Stimulated activated CD8-positive, alpha-beta memory T cell treated with anti-CD3 and anti-CD28 coated beads, Interleukin-12 subunit alpha, Interleukin-12 subunit beta, amount 100 ng/mL, for 1 hour (primary cell): ENCODE measurements around the gene MPRIP.

Experiments used
- DNase-seq: peaks from one replicate; pipeline ENCODE4 v3.0.0-alpha.2; 2020; ENCODE audit warnings: low read depth

MPRIP gene

DNA sequence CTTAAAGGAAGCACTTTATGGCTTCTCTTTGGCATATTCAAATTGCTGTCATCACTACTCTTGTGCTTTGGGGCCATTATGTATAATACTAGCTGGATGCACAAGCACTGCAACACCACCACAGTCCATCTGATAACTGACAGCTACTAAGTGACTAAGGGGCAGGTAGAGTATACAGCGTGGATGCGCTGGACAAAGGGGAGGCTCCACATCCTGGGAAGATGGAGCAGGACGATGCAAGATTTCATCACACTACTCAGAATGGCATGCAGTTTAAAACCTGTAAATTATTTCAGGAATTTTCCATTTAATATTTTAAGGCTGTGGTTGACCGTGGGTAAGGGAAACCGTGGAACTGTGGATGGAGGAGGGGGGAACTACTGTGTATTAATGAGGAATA is 25.0 kb downstream of the MPRIP start:
- DNase-seq = no peak

DNA sequence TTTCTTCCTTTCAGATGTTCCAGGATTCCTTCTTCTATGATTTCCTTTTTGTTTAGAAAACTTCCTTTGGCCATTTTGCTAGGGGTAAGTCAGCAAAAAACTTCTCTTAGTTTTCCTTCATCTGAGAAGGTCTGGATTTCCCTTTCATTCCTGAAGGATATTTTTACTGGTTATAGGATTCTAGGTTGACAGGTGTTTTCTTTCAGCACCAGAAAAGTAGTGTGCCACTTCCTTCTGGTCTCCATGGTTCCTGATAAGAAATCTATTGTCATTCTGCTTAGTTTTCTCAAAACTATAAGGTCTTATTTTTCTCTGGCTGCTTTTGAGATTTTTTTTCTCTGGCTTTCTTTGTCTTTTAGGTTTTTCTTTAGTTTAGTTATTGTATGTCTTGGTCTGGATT is 27.6 kb downstream of the MPRIP start:
- no peak for DNase-seq

DNA sequence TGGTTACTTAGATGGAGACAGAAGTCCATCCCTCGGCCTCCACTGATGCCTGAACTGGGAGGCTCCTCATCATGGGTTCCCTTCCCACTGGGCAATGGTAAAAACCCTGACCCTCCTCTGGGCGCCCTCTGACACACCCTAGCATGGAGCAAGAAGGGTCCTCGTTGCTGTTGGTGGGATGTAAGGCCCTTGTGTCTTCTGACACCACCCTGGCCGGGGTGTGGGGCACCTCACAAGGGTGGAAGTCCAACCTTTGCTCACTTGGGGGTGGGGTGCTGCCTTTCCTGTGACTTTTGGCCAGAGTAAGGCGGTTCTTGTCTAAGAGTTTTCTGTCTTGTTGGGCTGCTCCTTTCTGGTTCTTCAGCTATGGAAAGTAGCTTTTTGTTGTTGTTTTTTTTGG is 28.7 kb downstream of the MPRIP start:
- DNase-seq = no peak

DNA sequence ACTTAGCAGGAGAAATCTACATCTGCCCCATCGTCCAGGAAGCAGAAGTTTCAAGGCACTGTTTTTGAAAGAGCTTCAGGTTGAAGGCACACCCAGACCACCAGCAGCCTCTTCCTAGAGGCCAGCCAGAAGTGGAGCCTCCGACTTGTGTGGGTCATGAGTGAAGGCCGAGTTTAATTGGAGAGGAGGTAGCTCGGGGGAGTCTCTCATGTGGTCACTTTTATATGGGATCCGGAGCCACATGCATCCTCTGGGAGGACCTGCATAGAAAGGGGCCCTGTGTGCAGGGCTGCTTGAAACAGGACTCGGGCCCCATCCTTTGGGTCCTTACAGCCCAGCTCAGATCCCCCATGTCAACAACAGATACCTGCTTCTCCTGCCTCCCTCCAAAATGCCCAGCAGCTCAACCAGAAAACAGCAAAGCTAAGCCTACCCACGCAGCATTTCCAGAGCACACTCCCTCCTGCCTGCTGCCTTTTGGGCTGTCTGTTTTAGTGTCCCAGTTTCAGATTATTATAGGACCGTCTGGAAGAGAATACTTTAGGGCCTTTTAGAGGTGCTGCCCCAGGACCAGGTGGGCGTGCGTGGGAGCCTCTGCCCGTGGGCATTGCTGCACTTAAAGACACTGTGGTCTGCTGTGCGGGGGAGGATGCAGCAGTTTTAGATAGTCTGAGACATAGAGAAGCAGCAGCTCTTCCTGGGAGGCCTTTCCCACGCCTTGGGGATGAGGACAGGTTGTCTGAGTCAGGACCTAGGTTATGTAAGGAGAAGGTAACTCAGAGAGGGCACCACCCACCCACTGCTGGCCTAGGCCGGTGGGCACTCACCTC is 29.5 kb downstream of the MPRIP start:
- no peak for DNase-seq

GRCh38 chr17:17072546-17072945 is 30.3 kb downstream of the MPRIP start:
- no peak for DNase-seq

DNA sequence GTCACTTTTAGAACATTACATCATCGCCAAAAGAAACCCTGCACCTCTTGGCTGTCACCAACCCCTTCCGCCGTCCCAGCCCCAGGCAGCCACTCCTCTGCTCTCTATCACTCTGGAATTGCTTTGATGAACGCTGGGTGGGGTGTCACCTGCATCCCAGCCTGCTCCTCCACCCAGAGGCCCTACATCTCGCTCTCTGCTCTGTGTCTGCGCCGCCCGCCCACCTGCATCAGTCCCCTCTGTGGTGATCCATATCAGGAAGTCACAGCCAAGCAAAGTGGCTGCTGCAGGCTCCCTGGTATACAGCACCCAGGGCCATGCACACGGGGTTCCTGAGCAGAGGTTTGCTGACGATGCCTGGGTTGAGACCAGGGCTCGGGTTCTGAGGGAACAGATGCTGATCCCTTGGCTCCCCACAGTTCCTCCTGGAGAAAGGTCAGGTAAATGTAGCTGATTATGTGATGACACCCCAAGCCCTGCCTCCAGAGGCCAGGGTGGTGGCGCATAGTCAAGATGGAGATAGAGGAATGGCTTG is 30.8 kb downstream of the MPRIP start:
- no peak for DNase-seq

GRCh38 chr17:17073581-17074403 is 31.5 kb downstream of the MPRIP start:
- no peak for DNase-seq

DNA sequence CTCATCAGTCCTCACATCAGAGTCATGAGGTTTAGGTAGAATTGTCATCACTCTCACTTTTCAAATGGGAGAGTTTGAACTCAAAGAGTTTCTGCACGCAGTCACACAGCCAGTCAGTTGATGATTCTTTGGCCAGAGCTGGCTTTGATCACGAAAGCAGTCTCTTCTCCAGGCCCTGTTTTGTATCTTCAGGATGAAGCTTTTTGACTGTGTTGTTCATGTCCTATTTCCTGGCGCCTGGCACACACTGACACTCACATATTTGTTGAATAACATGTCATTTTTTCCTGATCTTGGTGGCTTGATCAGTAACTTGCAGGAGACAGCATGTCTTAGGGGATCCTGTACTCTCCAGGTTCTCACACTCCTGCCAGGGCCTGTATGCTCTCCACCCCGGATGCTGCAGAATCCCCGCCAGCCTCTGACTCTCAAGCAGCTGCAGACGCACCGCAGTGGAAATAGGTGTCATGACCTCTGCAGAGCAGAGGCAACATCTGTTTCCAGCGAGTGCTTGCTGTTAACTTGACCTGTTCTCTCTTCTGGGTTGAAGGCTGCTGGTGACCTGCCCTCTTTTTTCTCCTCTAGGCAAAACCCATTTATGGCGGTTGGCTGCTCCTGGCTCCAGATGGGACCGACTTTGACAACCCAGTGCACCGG is 33.0 kb downstream of the MPRIP start:
- DNase-seq = no peak

DNA sequence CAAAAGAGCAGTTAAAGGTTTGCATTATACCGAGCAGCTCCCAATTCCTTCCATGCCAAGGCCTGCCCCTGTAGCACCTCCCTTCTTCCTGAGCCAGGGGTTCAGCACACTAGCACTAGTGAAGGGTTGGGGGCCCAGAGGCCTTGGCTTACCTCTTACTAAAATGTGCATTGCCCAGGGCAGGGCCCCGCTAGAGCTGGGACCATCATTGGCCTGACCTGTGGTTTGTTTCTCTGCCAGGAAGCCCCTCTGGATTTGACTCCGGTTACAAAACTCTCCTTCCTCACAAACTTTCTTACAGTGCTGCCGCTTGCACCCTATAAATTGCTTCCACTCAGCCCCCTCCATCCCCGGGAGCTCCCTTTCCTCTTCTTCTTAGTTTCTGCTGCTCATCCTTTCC is 33.8 kb downstream of the MPRIP start:
- no peak for DNase-seq

DNA sequence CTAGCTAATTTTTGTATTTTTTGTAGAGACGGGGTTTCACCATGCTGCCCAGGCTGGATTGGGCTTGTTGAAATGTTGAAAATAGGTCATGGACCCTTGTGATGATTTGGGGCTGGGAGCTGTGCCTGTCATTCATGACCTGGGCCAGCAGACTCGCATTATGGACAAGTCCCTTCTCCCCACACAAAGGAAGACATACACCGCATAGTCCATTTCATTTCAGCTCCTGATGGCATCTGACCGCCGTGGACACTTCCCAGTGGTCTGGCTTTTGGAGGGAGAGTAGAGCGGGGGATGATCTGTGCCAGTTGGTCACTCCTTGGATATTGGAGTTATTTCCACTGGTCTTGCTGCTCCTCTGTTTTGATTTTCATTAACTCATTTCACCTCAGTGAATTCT is 34.8 kb downstream of the MPRIP start:
- no peak for DNase-seq

GRCh38 chr17:17077861-17078732 is 35.8 kb downstream of the MPRIP start:
- no peak for DNase-seq

- no peak for DNase-seq
Measured at GRCh38 chr17:17078832-17079231, 36.6 kb downstream of the MPRIP start.

DNA sequence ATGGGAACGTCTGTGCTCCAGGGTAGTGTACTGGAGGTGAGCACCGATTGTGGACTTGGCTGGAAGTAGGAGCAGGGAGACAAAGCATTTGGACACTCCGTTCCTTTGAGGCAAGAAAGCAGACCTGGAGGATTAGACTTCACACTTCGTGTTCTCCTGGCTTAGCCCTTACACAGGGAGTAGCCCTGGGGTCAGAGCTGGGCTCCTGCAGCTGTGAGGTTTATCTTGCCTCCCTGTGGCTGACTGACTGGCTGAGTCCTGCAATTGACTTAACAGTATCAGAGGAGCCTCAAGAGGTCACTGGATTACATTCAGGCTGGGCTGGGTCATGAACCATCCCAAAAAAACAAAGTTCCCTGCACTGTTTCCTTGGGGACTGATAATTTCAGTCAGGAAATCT is 37.1 kb downstream of the MPRIP start:
- no peak for DNase-seq

- no peak for DNase-seq
Measured at GRCh38 chr17:17079761-17080160, 37.5 kb downstream of the MPRIP start.

- no peak for DNase-seq
Measured at GRCh38 chr17:17080181-17080631, 37.9 kb downstream of the MPRIP start.

- no peak for DNase-seq
Measured at GRCh38 chr17:17080781-17081180, 38.5 kb downstream of the MPRIP start.

DNA sequence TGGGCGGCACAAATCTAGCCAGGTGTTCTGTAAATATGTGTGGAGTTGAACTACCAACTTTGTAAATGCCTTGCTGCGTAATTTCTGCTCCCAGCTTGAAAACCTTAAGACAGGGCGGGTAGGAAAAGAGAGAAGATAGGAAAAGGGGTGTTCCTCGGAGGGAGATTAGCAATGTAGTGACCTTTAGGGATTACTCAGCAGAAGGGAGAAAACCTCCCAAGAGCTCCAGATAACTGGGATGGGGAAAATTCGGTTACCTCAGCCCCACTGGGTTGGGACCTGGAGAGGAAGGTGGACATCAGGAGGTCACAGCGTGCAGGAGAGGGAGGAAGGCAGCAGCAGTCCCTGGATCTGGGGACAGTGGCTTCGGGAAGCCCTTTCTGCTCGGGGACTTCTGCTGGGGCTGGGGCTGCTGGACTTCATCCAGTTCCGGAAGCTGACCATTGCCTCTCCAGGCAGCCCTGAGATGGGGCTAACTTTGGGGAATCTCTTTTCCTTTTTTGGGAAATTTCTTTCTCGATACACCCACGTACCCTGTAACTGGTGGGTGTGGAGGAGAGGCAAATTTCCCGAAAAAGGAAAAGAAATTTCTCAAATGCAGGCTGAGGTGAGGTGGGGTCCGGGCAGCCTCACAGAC is 39.2 kb downstream of the MPRIP start:
- DNase-seq = no peak

DNA sequence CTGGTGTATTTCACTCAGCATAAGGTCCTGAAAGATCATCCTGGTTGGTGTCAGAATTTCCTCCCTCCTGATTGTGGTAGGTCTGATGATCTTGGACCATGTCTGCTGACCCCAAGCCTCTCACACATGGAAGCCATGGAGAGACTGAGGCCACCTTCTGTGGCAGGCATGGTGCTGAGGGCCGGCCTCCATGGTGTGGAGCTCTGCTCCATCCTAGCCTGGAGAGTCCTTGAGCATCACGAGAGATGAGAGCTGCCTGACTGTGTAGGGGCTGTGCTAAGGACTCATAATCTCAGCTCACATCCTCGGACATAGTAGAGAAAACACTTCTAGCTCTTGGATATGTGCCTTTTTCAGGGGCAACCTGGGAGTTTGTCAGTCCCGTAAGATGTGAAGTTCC is 40.6 kb downstream of the MPRIP start:
- DNase-seq = no peak

DNA sequence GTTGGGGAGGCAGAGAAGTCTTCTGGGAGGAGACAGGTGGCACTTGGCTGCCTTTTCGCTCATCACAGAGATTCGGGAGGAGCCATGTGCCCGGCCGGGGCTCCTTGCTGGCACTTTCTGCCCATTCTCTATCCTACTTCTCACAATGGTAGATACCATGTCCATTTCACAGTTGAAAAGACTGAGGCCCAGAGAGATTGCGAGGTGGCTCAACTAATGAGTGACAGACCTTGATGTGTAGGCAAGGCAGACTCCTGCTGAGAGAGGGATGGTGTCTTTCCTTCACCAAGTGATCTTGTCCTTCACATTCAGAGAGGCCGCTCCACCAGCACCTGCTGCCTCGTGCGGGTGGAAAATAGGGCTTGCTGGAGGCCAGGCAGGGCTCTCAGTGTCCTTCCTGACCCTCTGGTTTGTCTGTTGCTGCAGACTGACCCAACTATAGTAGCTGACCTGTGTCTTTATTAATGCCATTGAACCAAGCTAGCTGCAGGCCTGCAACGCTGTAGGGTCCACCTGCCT is 42.1 kb downstream of the MPRIP start:
- DNase-seq = no peak

GRCh38 chr17:17084941-17085340 is 42.7 kb downstream of the MPRIP start:
- no peak for DNase-seq

- DNase-seq = no peak
Measured at GRCh38 chr17:17086585-17086984, 44.3 kb downstream of the MPRIP start.
